NT2/D1 (cell line): ENCODE results near the gene IMMT.

Source experiments
- DNase-seq: peaks from one replicate; pipeline ENCODE4 v3.0.0-alpha.2; 2011; ENCODE audit warnings: low read depth, low spot score
- H3K27me3 ChIP-seq: 2 replicates; pipeline ENCODE4 v1.6.0; 2011; ENCODE audit warnings: mild to moderate bottlenecking; ENCODE audit not compliant: insufficient read length, insufficient read depth
- H3K36me3 ChIP-seq: 2 replicates; pipeline ENCODE4 v1.6.1; 2011; ENCODE audit warnings: mild to moderate bottlenecking, low read length, mixed read lengths; ENCODE audit not compliant: insufficient read depth, insufficient read length
- H3K4me1 ChIP-seq: 2 replicates; pipeline ENCODE4 v1.5.1; 2011; ENCODE audit not compliant: insufficient read depth, insufficient read length
- H3K4me3 ChIP-seq: 2 replicates; pipeline ENCODE4 v1.5.1; 2011; ENCODE audit warnings: low read depth; ENCODE audit not compliant: insufficient read length
- H3K9ac ChIP-seq: 2 replicates; pipeline ENCODE4 v1.6.0; 2011; ENCODE audit warnings: low read depth; ENCODE audit not compliant: insufficient read length
- H3K9me3 ChIP-seq: 2 replicates; pipeline ENCODE4 v1.5.1; 2011; ENCODE audit warnings: mild to moderate bottlenecking, low read length; ENCODE audit not compliant: insufficient read depth
- SUZ12 ChIP-seq: IDR thresholded peaks from 2 replicates; pipeline ENCODE4 v1.6.1; 2011; ENCODE audit not compliant: insufficient read length, insufficient read depth; ENCODE audit errors: extremely low read depth
- YY1 ChIP-seq: IDR thresholded peaks from 2 replicates; pipeline ENCODE4 v1.6.1; 2011; ENCODE audit not compliant: insufficient read length, insufficient read depth
- ZNF274 ChIP-seq: IDR thresholded peaks from 2 replicates; pipeline ENCODE4 v1.6.1; 2011; ENCODE audit warnings: mild to moderate bottlenecking, low read depth, low read length

IMMT gene

GRCh38 chr2:86157009-86157556 lies 38.2 kb downstream of the IMMT start:
- Histone ChIP-seq H3K9me3 (no peaks in the 10 kb centered on the region), H3K36me3 (peaks cover 65% of the 10 kb centered on the region), H3K4me1 (no peaks in the 10 kb centered on the region), H3K27me3 (no peaks in the 10 kb centered on the region), H3K4me3 (no peak overlapping the region), H3K9ac (no peak overlapping the region)
- TF ChIP-seq SUZ12 (no peak), ZNF274 (no peak), YY1 (no peak)
- no peak for DNase-seq

DNA sequence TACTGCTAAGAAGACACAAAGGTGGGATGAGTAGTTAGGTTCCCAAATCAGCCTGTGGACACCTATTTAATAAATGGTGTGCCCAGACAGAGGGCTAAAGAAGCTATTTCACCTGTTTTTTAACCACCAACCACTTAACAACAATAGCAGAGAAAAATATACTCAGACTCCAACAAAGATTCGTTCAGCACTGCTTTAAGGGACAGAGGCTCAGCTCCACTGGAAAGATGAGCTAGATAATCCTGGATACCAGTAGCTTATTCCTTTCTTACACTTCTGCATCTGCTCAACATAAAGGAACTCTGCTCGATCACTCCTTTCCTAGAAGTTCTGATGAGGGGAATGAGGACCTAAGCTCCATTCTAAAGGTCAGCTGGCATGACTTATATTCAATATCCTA lies 44.8 kb downstream of the IMMT start:
- DNase-seq = no peak
- Histone ChIP-seq H3K9me3 (no peaks in the 10 kb centered on the region), H3K27me3 (no peaks in the 10 kb centered on the region), H3K9ac (no peak overlapping the region), H3K36me3 (peaks cover 69% of the 10 kb centered on the region), H3K4me3 (no peak overlapping the region), H3K4me1 (no peaks in the 10 kb centered on the region)
- TF ChIP-seq SUZ12 (no peak), YY1 (no peak), ZNF274 (no peak)

- Histone ChIP-seq H3K9ac (no peak overlapping the region), H3K36me3 (peaks cover 69% of the 10 kb centered on the region), H3K4me1 (no peaks in the 10 kb centered on the region), H3K27me3 (no peaks in the 10 kb centered on the region), H3K9me3 (no peaks in the 10 kb centered on the region), H3K4me3 (no peak overlapping the region)
- TF ChIP-seq SUZ12 (no peak), YY1 (no peak), ZNF274 (no peak)
- DNase-seq = no peak
Observed at GRCh38 chr2:86147793-86148192, 47.5 kb downstream of the IMMT start.

DNA sequence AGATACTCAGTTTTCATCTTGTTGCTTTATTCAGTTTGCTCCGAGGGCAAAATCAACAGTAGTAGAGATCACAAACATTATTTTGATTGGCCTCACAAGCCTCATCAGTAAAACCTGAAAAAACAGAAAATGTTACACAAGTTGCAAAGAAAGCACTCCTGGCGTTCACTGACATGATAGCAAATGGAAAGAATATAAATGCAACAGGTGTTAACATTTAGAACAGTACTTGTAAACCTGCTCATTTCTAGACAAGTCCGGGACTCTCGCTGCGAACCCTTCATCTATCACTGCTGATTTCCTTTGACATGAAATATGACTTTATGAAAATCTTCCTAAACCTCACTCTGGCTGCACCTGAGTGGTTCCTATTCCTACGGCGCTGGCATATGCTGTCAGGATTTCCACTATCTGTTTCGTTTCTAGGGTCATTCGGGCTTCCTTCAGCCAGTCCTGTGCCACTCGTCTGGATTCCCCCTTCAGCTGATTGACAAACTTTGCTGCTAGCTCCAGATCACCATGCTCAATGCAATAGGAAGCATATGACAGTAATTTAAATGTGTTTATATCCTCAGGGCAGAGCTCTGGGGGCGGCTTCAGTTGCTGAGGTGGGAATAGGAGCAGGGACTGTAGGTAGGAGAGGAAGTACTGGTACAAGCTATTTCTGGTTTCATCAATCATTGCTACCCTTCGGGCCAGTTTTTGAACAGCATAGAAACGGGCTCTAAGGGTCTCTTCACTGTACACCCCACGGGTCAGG lies 51.2 kb downstream of the IMMT start:
- no peak overlapping the region for H3K9ac ChIP-seq
- H3K27me3 ChIP-seq = no peaks in the 10 kb centered on the region
- H3K4me3 ChIP-seq = no peak overlapping the region
- DNase-seq = no peak
- no peaks in the 10 kb centered on the region for H3K9me3 ChIP-seq
- no peaks in the 10 kb centered on the region for H3K4me1 ChIP-seq
- peaks cover 66% of the 10 kb centered on the region for H3K36me3 ChIP-seq
- no peak for TF ChIP-seq ZNF274
- no peak for TF ChIP-seq YY1
- TF ChIP-seq SUZ12 = no peak

DNA sequence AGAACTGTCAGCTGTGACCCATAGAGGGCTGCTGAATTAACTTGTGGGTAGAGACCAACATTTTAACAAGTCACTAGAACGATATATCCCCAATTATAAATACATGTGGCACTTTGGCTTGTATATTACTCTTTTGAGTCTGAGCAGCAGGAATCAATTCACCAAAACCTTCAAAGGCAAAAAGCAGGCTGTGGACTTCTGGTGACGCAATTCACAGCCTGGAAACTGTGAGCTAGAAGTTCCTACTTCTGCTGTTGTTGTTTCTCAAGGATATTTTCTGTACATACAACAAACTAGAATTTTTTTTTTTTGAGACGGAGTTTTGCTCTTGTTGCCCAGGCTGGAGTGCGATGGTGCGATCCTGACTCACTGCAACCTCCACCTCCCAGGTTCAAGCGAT lies 52.0 kb downstream of the IMMT start:
- no peaks in the 10 kb centered on the region for H3K9me3 ChIP-seq
- no peak overlapping the region for H3K4me3 ChIP-seq
- no peak for TF ChIP-seq SUZ12
- no peak for TF ChIP-seq YY1
- no peak for TF ChIP-seq ZNF274
- no peak overlapping the region for H3K9ac ChIP-seq
- H3K4me1 ChIP-seq = no peaks in the 10 kb centered on the region
- peaks cover 67% of the 10 kb centered on the region for H3K36me3 ChIP-seq
- no peak for DNase-seq
- H3K27me3 ChIP-seq = no peaks in the 10 kb centered on the region

GRCh38 chr2:86142436-86143257 lies 52.6 kb downstream of the IMMT start:
- Histone ChIP-seq H3K9me3 (no peaks in the 10 kb centered on the region), H3K27me3 (no peaks in the 10 kb centered on the region), H3K9ac (no peak overlapping the region), H3K4me3 (no peak overlapping the region), H3K4me1 (no peaks in the 10 kb centered on the region), H3K36me3 (peaks cover 68% of the 10 kb centered on the region)
- TF ChIP-seq SUZ12 (no peak), YY1 (no peak), ZNF274 (no peak)
- no peak for DNase-seq

GRCh38 chr2:86140969-86141392 lies 54.3 kb downstream of the IMMT start:
- TF ChIP-seq SUZ12 (no peak), YY1 (no peak), ZNF274 (no peak)
- no peak for DNase-seq
- Histone ChIP-seq H3K9ac (no peak overlapping the region), H3K4me1 (no peaks in the 10 kb centered on the region), H3K27me3 (no peaks in the 10 kb centered on the region), H3K36me3 (peaks cover 79% of the 10 kb centered on the region), H3K4me3 (no peak overlapping the region), H3K9me3 (no peaks in the 10 kb centered on the region)
